HEK293 (cell line): ENCODE results near the gene ZBTB4.

ENCODE experiments used
- CTCF ChIA-PET: fragments of 350-600 bp; formaldehyde crosslinking; extraction: SDS; loops from one replicate; lab custom pipeline; 2021; ENCODE audit warnings: antibody characterized with exemption; lab: Yijun Ruan, JAX
- POLR2A ChIA-PET: fragments of 300-600 bp; formaldehyde crosslinking; extraction: SDS; loops from one replicate; lab custom pipeline; 2020; ENCODE audit warnings: antibody characterized with exemption, inconsistent platforms; lab: Yijun Ruan, JAX
- H3K27ac ChIP-seq: fragments of 200-500 bp; sonication (Bioruptor generic); 2 replicates; pipeline ENCODE4 v1.5.1; 2014; ENCODE audit warnings: low read depth, low read length, control low read depth, inconsistent platforms; ENCODE audit errors: extremely low read depth
- H3K36me3 ChIP-seq, 2 experiments: fragments of 200-500 bp in 1 of 2; sonication (Bioruptor generic) in 1 of 2; 1 replicate in 1 of 2; 2 replicates in 1 of 2; pipeline ENCODE4 v1.5.1; 2014 to 2017; ENCODE audit warnings: inconsistent platforms in 2 of 2, low read length in 2 of 2; ENCODE audit not compliant: control insufficient read depth in 2 of 2, insufficient read depth in 1 of 2
- H3K4me1 ChIP-seq: fragments of 200-500 bp; sonication (Bioruptor generic); 2 replicates; pipeline ENCODE4 v1.5.1; 2014; ENCODE audit warnings: mild to moderate bottlenecking, low read length, inconsistent platforms; ENCODE audit not compliant: control insufficient read depth, insufficient read depth
- H3K4me3 ChIP-seq: 2 replicates; pipeline ENCODE4 v1.5.1; 2011; ENCODE audit warnings: low read depth, mild to moderate bottlenecking, control low read depth, low read length, moderate library complexity
- H3K9me3 ChIP-seq: fragments of 200-500 bp; sonication (Bioruptor generic); 2 replicates; pipeline ENCODE4 v1.5.1; 2014; ENCODE audit warnings: low read depth, low read length, inconsistent platforms; ENCODE audit not compliant: control insufficient read depth, insufficient read depth
- AEBP2 ChIP-seq: fragments of 450-650 bp; formaldehyde crosslinking; IDR thresholded peaks from 2 replicates; pipeline ENCODE4 v1.5.1; 2016; ENCODE audit warnings: missing biosample characterization, missing genetic modification characterization, borderline replicate concordance
- BCL11B ChIP-seq: fragments of 450-650 bp; formaldehyde crosslinking; IDR thresholded peaks from 2 replicates; pipeline ENCODE4 v1.5.1; 2016; ENCODE audit warnings: low read depth, missing biosample characterization, missing genetic modification characterization
- CTCF ChIP-seq: fragments of 450-650 bp; formaldehyde crosslinking; IDR thresholded peaks from 2 replicates; pipeline ENCODE4 v1.5.1; 2016; ENCODE audit warnings: missing biosample characterization, missing genetic modification characterization
- HOXD13 ChIP-seq: sonication (generic); formaldehyde crosslinking; IDR thresholded peaks from 2 replicates; pipeline ENCODE4 v1.8.0; 2022; ENCODE audit warnings: missing genetic modification reagents, borderline replicate concordance
- OSR2 ChIP-seq: fragments of 450-650 bp; formaldehyde crosslinking; IDR thresholded peaks from 2 replicates; pipeline ENCODE4 v1.5.1; 2016; ENCODE audit warnings: missing biosample characterization, missing genetic modification characterization
- OVOL3 ChIP-seq: fragments of 450-650 bp; formaldehyde crosslinking; IDR thresholded peaks from 2 replicates; pipeline ENCODE4 v1.5.1; 2016; ENCODE audit warnings: missing biosample characterization, missing genetic modification characterization
- PRDM1 ChIP-seq: fragments of 450-650 bp; formaldehyde crosslinking; IDR thresholded peaks from 2 replicates; pipeline ENCODE4; 2016; ENCODE audit warnings: missing biosample characterization, missing genetic modification characterization
- TSHZ1 ChIP-seq: fragments of 450-650 bp; formaldehyde crosslinking; IDR thresholded peaks from 2 replicates; pipeline ENCODE4 v1.5.1; 2016; ENCODE audit warnings: missing biosample characterization, missing genetic modification characterization, borderline replicate concordance
- ZBTB26 ChIP-seq: fragments of 450-650 bp; formaldehyde crosslinking; optimal IDR thresholded peaks from 2 replicates; pipeline ENCODE3; 2016; ENCODE audit warnings: missing biosample characterization, mild to moderate bottlenecking, missing genetic modification characterization
- ZFP3 ChIP-seq: fragments of 450-650 bp; formaldehyde crosslinking; IDR thresholded peaks from 2 replicates; pipeline ENCODE4 v1.5.1; 2016; ENCODE audit warnings: low read depth, missing biosample characterization, missing genetic modification characterization
- ZIC2 ChIP-seq: fragments of 450-650 bp; formaldehyde crosslinking; IDR thresholded peaks from 2 replicates; pipeline ENCODE4 v1.5.1; 2016; ENCODE audit warnings: missing biosample characterization, missing genetic modification characterization
- ZNF121 ChIP-seq: fragments of 450-650 bp; formaldehyde crosslinking; IDR thresholded peaks from 2 replicates; pipeline ENCODE4 v1.5.1; 2016; ENCODE audit warnings: missing biosample characterization, missing genetic modification characterization
- ZNF184 ChIP-seq: fragments of 450-650 bp; IDR thresholded peaks from 2 replicates; pipeline ENCODE4 v1.5.1; 2018; ENCODE audit warnings: missing biosample characterization, mild to moderate bottlenecking, missing genetic modification characterization
- ZNF394 ChIP-seq: fragments of 450-650 bp; formaldehyde crosslinking; IDR thresholded peaks from 2 replicates; pipeline ENCODE4 v1.5.1; 2016; ENCODE audit warnings: missing biosample characterization, missing genetic modification characterization, mild to moderate bottlenecking, moderate library complexity, borderline replicate concordance
- ZNF423 ChIP-seq: fragments of 450-650 bp; formaldehyde crosslinking; IDR thresholded peaks from 2 replicates; pipeline ENCODE4 v1.5.1; 2016; ENCODE audit warnings: missing biosample characterization, missing genetic modification characterization
- ZNF518A ChIP-seq: fragments of 450-650 bp; formaldehyde crosslinking; conservative IDR thresholded peaks from 2 replicates; pipeline ENCODE4 v1.5.1; 2016; ENCODE audit warnings: low read depth, missing biosample characterization, missing genetic modification characterization
- ZNF621 ChIP-seq: fragments of 450-650 bp; formaldehyde crosslinking; IDR thresholded peaks from 2 replicates; pipeline ENCODE4 v1.5.1; 2017; ENCODE audit warnings: missing biosample characterization, missing genetic modification characterization
- ZNF660 ChIP-seq: fragments of 450-650 bp; IDR thresholded peaks from 2 replicates; pipeline ENCODE4 v1.5.1; 2018; ENCODE audit warnings: missing biosample characterization, mild to moderate bottlenecking, missing genetic modification characterization
- ZNF701 ChIP-seq: fragments of 450-650 bp; formaldehyde crosslinking; IDR thresholded peaks from 2 replicates; pipeline ENCODE4 v1.5.1; 2016; ENCODE audit warnings: missing biosample characterization, missing genetic modification characterization

ZBTB4 gene

GRCh38 chr17:7491583-7491982 lies 12.2 kb upstream of the ZBTB4 start:
- POLR2A ChIA-PET, result no interaction called here
- TF ChIP-seq ZNF423, result no peak
- TF ChIP-seq ZNF394 (tag by site-specific recombination), result no peak
- no peak for TF ChIP-seq ZNF621 (tag by site-specific recombination)
- TF ChIP-seq HOXD13, result no peak
- TF ChIP-seq AEBP2, result no peak
- no peak for TF ChIP-seq BCL11B
- no peak for TF ChIP-seq OVOL3 (tag by site-specific recombination)
- CTCF ChIA-PET, result interaction anchor here (0.7 to 6.0 kb wide), 3 partner anchors 24 to 69 kb away, joined by 3 to 30 read pairs (median 22); no protein-coding TSS in a partner anchor
- H3K4me1 ChIP-seq, result peaks cover 15% of the 10 kb centered on the region
- no peak overlapping the region for H3K4me3 ChIP-seq
- peaks cover 33 to 84% of the 10 kb centered on the region in 2 experiments for H3K36me3 ChIP-seq
- H3K9me3 ChIP-seq, result no peaks in the 10 kb centered on the region
- H3K27ac ChIP-seq, result no peak overlapping the region

- TF ChIP-seq TSHZ1 (tag by site-specific recombination), result no peak
- peak; percentile 88 for TF ChIP-seq ZNF121 (tag by site-specific recombination)
- TF ChIP-seq PRDM1 (tag by site-specific recombination), result no peak
- TF ChIP-seq ZBTB26 (tag by site-specific recombination), result no peak
- no peak for TF ChIP-seq ZIC2
- no peak for TF ChIP-seq ZNF701 (tag by site-specific recombination)
- ChIA-PET POLR2A (interaction anchor here (0.6 to 1.4 kb wide), 2 partner anchors 10 to 224 kb away, joined by 3 to 4 read pairs; no protein-coding TSS in a partner anchor), CTCF (interaction anchor here (1.1 to 6.0 kb wide), 3 partner anchors 25 to 120 kb away, joined by 3 to 30 read pairs (median 7); no protein-coding TSS in a partner anchor)
- H3K27ac ChIP-seq, result no peak overlapping the region
- peaks cover 22 to 79% of the 10 kb centered on the region in 2 experiments for H3K36me3 ChIP-seq
- no peaks in the 10 kb centered on the region for H3K9me3 ChIP-seq
- peaks cover 18% of the 10 kb centered on the region for H3K4me1 ChIP-seq
- no peak overlapping the region for H3K4me3 ChIP-seq
Measured at GRCh38 chr17:7490144-7490543, 10.7 kb upstream of the ZBTB4 start.

- ChIA-PET POLR2A (interaction anchor here (0.6 to 3.8 kb wide), 17 partner anchors 9 to 202 kb away, joined by 3 to 39 read pairs (median 5); partner anchors contain the start of genes CHRNB1, MPDU1, SENP3 and TMEM102), CTCF (interaction anchor here (0.6 to 2.9 kb wide), 6 partner anchors 29 to 137 kb away, joined by 3 to 13 read pairs (median 7); partner anchors contain the start of gene CHRNB1)
- Histone ChIP-seq H3K4me1 (peaks cover 21% of the 10 kb centered on the region), H3K9me3 (no peaks in the 10 kb centered on the region), H3K27ac (no peak overlapping the region), H3K4me3 (peak overlapping the region; percentile 46), H3K36me3 (peaks cover 15 to 45% of the 10 kb centered on the region in 2 experiments)
- TF ChIP-seq ZNF660 (no peak), CTCF (tag by site-specific recombination) (no peak), ZNF621 (tag by site-specific recombination) (no peak), ZNF518A (tag by site-specific recombination) (no peak), OSR2 (no peak), ZNF184 (tag by site-specific recombination) (no peak), ZFP3 (tag by site-specific recombination) (no peak)
Measured at GRCh38 chr17:7486181-7486580, 6.8 kb upstream of the ZBTB4 start.
